HEK293 (cell line): ENCODE data around the gene PTGES3L.

Experiments
- CTCF ChIA-PET: fragments of 350-600 bp; formaldehyde crosslinking; extraction: SDS; loops from one replicate; lab custom pipeline; 2021; ENCODE audit warnings: antibody characterized with exemption; lab: Yijun Ruan, JAX
- POLR2A ChIA-PET: fragments of 300-600 bp; formaldehyde crosslinking; extraction: SDS; loops from one replicate; lab custom pipeline; 2020; ENCODE audit warnings: antibody characterized with exemption, inconsistent platforms; lab: Yijun Ruan, JAX
- H3K27ac ChIP-seq: fragments of 200-500 bp; sonication (Bioruptor generic); 2 replicates; pipeline ENCODE4 v1.5.1; 2014; ENCODE audit warnings: low read depth, low read length, control low read depth, inconsistent platforms; ENCODE audit errors: extremely low read depth
- H3K36me3 ChIP-seq, 2 experiments: fragments of 200-500 bp in 1 of 2; sonication (Bioruptor generic) in 1 of 2; 1 replicate in 1 of 2; 2 replicates in 1 of 2; pipeline ENCODE4 v1.5.1; 2014 to 2017; ENCODE audit warnings: inconsistent platforms in 2 of 2, low read length in 2 of 2; ENCODE audit not compliant: control insufficient read depth in 2 of 2, insufficient read depth in 1 of 2
- H3K4me1 ChIP-seq: fragments of 200-500 bp; sonication (Bioruptor generic); 2 replicates; pipeline ENCODE4 v1.5.1; 2014; ENCODE audit warnings: mild to moderate bottlenecking, low read length, inconsistent platforms; ENCODE audit not compliant: control insufficient read depth, insufficient read depth
- H3K4me3 ChIP-seq: 2 replicates; pipeline ENCODE4 v1.5.1; 2011; ENCODE audit warnings: low read depth, mild to moderate bottlenecking, control low read depth, low read length, moderate library complexity
- H3K9me3 ChIP-seq: fragments of 200-500 bp; sonication (Bioruptor generic); 2 replicates; pipeline ENCODE4 v1.5.1; 2014; ENCODE audit warnings: low read depth, low read length, inconsistent platforms; ENCODE audit not compliant: control insufficient read depth, insufficient read depth
- ATF2 ChIP-seq: fragments of 450-650 bp; formaldehyde crosslinking; IDR thresholded peaks from 2 replicates; pipeline ENCODE4 v1.5.1; 2016; ENCODE audit warnings: missing biosample characterization, missing genetic modification characterization, low read depth
- BCL11A ChIP-seq: fragments of 450-650 bp; formaldehyde crosslinking; IDR thresholded peaks from 2 replicates; pipeline ENCODE4 v1.5.1; 2016; ENCODE audit warnings: low read depth, missing biosample characterization, missing genetic modification characterization
- EGR2 ChIP-seq: fragments of 450-650 bp; formaldehyde crosslinking; IDR thresholded peaks from 2 replicates; pipeline ENCODE4 v1.5.1; 2016; ENCODE audit warnings: low read depth, missing biosample characterization, missing genetic modification characterization
- FEZF1 ChIP-seq: fragments of 450-650 bp; formaldehyde crosslinking; IDR thresholded peaks from 2 replicates; pipeline ENCODE4 v1.5.1; 2016; ENCODE audit warnings: missing biosample characterization, missing genetic modification characterization
- GLIS2 ChIP-seq: fragments of 450-650 bp; formaldehyde crosslinking; IDR thresholded peaks from 2 replicates; pipeline ENCODE4 v1.5.1; 2016; ENCODE audit warnings: missing biosample characterization, missing genetic modification characterization
- HIC1 ChIP-seq: fragments of 450-650 bp; formaldehyde crosslinking; IDR thresholded peaks from 2 replicates; pipeline ENCODE4 v1.5.1; 2016; ENCODE audit warnings: missing biosample characterization, missing genetic modification characterization
- HOXA7 ChIP-seq: sonication (generic); formaldehyde crosslinking; IDR thresholded peaks from 2 replicates; pipeline ENCODE4 v1.8.1; 2022; ENCODE audit warnings: missing genetic modification reagents, borderline replicate concordance
- IKZF3 ChIP-seq: fragments of 450-650 bp; IDR thresholded peaks from 2 replicates; pipeline ENCODE4 v1.5.0; 2018; ENCODE audit warnings: missing biosample characterization, mild to moderate bottlenecking, missing genetic modification characterization, moderate library complexity
- KLF1 ChIP-seq: fragments of 450-650 bp; formaldehyde crosslinking; IDR thresholded peaks from 2 replicates; pipeline ENCODE4 v1.5.1; 2016; ENCODE audit warnings: missing biosample characterization, missing genetic modification characterization
- KLF10 ChIP-seq: fragments of 450-650 bp; IDR thresholded peaks from 2 replicates; pipeline ENCODE4 v1.5.1; 2018; ENCODE audit warnings: missing biosample characterization, mild to moderate bottlenecking, missing genetic modification characterization
- KLF17 ChIP-seq: fragments of 450-650 bp; formaldehyde crosslinking; IDR thresholded peaks from 2 replicates; pipeline ENCODE4 v1.5.1; 2016; ENCODE audit warnings: missing biosample characterization, missing genetic modification characterization
- PBX3 ChIP-seq: sonication (generic); formaldehyde crosslinking; IDR thresholded peaks from 2 replicates; pipeline ENCODE4 v1.8.1; 2022; ENCODE audit warnings: mild to moderate bottlenecking, moderate library complexity, missing genetic modification reagents
- REPIN1 ChIP-seq: fragments of 450-650 bp; formaldehyde crosslinking; IDR thresholded peaks from 2 replicates; pipeline ENCODE4 v1.5.1; 2017; ENCODE audit warnings: missing biosample characterization, missing genetic modification characterization, low read depth
- YY2 ChIP-seq: fragments of 450-650 bp; formaldehyde crosslinking; IDR thresholded peaks from 2 replicates; pipeline ENCODE4 v1.5.1; 2016; ENCODE audit warnings: missing biosample characterization, missing genetic modification characterization
- ZBTB26 ChIP-seq: fragments of 450-650 bp; formaldehyde crosslinking; optimal IDR thresholded peaks from 2 replicates; pipeline ENCODE3; 2016; ENCODE audit warnings: missing biosample characterization, mild to moderate bottlenecking, missing genetic modification characterization
- ZFP3 ChIP-seq: fragments of 450-650 bp; formaldehyde crosslinking; IDR thresholded peaks from 2 replicates; pipeline ENCODE4 v1.5.1; 2016; ENCODE audit warnings: low read depth, missing biosample characterization, missing genetic modification characterization
- ZNF10 ChIP-seq: fragments of 450-650 bp; formaldehyde crosslinking; IDR thresholded peaks from 2 replicates; pipeline ENCODE4 v1.5.1; 2017; ENCODE audit warnings: missing biosample characterization, missing genetic modification characterization
- ZNF155 ChIP-seq: fragments of 450-650 bp; formaldehyde crosslinking; IDR thresholded peaks from 2 replicates; pipeline ENCODE4 v1.5.1; 2016; ENCODE audit warnings: missing biosample characterization, missing genetic modification characterization
- ZNF221 ChIP-seq: fragments of 450-650 bp; formaldehyde crosslinking; IDR thresholded peaks from 2 replicates; pipeline ENCODE4 v1.5.1; 2017; ENCODE audit warnings: missing biosample characterization, missing genetic modification characterization, borderline replicate concordance
- ZNF266 ChIP-seq: fragments of 450-650 bp; formaldehyde crosslinking; IDR thresholded peaks from 2 replicates; pipeline ENCODE4 v1.5.1; 2016; ENCODE audit warnings: missing biosample characterization, missing genetic modification characterization, low read depth
- ZNF302 ChIP-seq: fragments of 450-650 bp; formaldehyde crosslinking; IDR thresholded peaks from 2 replicates; pipeline ENCODE4 v1.5.1; 2016; ENCODE audit warnings: missing biosample characterization, missing genetic modification characterization, low read depth
- ZNF324 ChIP-seq: fragments of 450-650 bp; formaldehyde crosslinking; IDR thresholded peaks from 2 replicates; pipeline ENCODE4 v1.5.1; 2016; ENCODE audit warnings: missing biosample characterization, missing genetic modification characterization
- ZNF350 ChIP-seq: fragments of 450-650 bp; formaldehyde crosslinking; IDR thresholded peaks from 2 replicates; pipeline ENCODE4 v1.5.0; 2017; ENCODE audit warnings: missing biosample characterization, mild to moderate bottlenecking, missing genetic modification characterization
- ZNF354C ChIP-seq: fragments of 450-650 bp; formaldehyde crosslinking; IDR thresholded peaks from 2 replicates; pipeline ENCODE4 v1.5.1; 2016; ENCODE audit warnings: missing biosample characterization, missing genetic modification characterization, low read depth, borderline replicate concordance
- ZNF362 ChIP-seq: fragments of 450-650 bp; formaldehyde crosslinking; IDR thresholded peaks from 2 replicates; pipeline ENCODE4 v1.5.1; 2016; ENCODE audit warnings: missing biosample characterization, missing genetic modification characterization
- ZNF433 ChIP-seq: fragments of 450-650 bp; formaldehyde crosslinking; IDR thresholded peaks from 2 replicates; pipeline ENCODE4 v1.5.1; 2016; ENCODE audit warnings: missing biosample characterization, missing genetic modification characterization, low read depth
- ZNF510 ChIP-seq: fragments of 450-650 bp; formaldehyde crosslinking; IDR thresholded peaks from 2 replicates; pipeline ENCODE4 v1.5.1; 2018; ENCODE audit warnings: mild to moderate bottlenecking, missing genetic modification characterization, missing biosample characterization; ENCODE audit not compliant: insufficient replicate concordance
- ZNF521 ChIP-seq: fragments of 450-650 bp; formaldehyde crosslinking; IDR thresholded peaks from 2 replicates; pipeline ENCODE4 v1.5.1; 2017; ENCODE audit warnings: missing biosample characterization, mild to moderate bottlenecking, missing genetic modification characterization
- ZNF549 ChIP-seq: fragments of 450-650 bp; IDR thresholded peaks from 2 replicates; pipeline ENCODE4 v1.5.1; 2018; ENCODE audit warnings: missing biosample characterization, missing genetic modification characterization, mild to moderate bottlenecking, inconsistent platforms, moderate library complexity
- ZNF830 ChIP-seq: fragments of 450-650 bp; IDR thresholded peaks from 2 replicates; pipeline ENCODE4 v1.5.0; 2018; ENCODE audit warnings: missing biosample characterization, missing genetic modification characterization, low read depth, mild to moderate bottlenecking, moderate library complexity

The PTGES3L gene

GRCh38 chr17:42979511-42980273 is at the start of gene PTGES3L:
PTGES3L (minus strand) TSS chr17:42980080; CDS start chr17:42980053, 27 bp downstream.
- Histone ChIP-seq H3K4me1 (peaks cover 10% of the 10 kb centered on the region), H3K27ac (peak within 1 kb of the TSS; percentile 78), H3K4me3 (peak within 1 kb of the TSS; percentile 85), H3K36me3 (peaks cover 4 to 6% of the 10 kb centered on the region in 2 experiments; a peak in 2 of 3 replicates), H3K9me3 (no peaks in the 10 kb centered on the region)
- ChIA-PET POLR2A (interaction anchor here (2.2 to 4.2 kb wide), 2 partner anchors 14 to 19 kb away, joined by 7 to 26 read pairs; partner anchors contain the start of gene RPL27), CTCF (interaction anchor here (1.1 to 1.4 kb wide), 2 partner anchors 18 to 20 kb away, joined by 3 to 6 read pairs; partner anchors contain the start of gene RPL27)
- no peak for TF ChIP-seq ZNF510 (tag by site-specific recombination)
- no peak for TF ChIP-seq ZNF10 (tag by site-specific recombination)
- TF ChIP-seq ZNF830 (tag by site-specific recombination) = no peak
- no peak for TF ChIP-seq ZNF362 (tag by site-specific recombination)
- no peak for TF ChIP-seq PBX3
- no peak for TF ChIP-seq ZBTB26 (tag by site-specific recombination)
- no peak for TF ChIP-seq ZNF433 (tag by site-specific recombination)
- TF ChIP-seq IKZF3 = peak; percentile 51
- TF ChIP-seq ZNF549 (tag by site-specific recombination) = no peak
- TF ChIP-seq KLF10 (tag by site-specific recombination) = no peak
- no peak for TF ChIP-seq FEZF1 (tag by site-specific recombination)
- TF ChIP-seq ATF2 (tag by site-specific recombination) = no peak
- no peak for TF ChIP-seq ZNF155 (tag by site-specific recombination)
- no peak for TF ChIP-seq ZNF266
- peak; percentile 53; the same call in 1 of the 2 replicates for TF ChIP-seq KLF1 (tag by site-specific recombination)
- TF ChIP-seq BCL11A (tag by site-specific recombination) = no peak
- no peak for TF ChIP-seq YY2 (tag by site-specific recombination)
- TF ChIP-seq ZNF350 = no peak
- TF ChIP-seq ZNF521 (tag by site-specific recombination) = no peak
- TF ChIP-seq ZNF324 (tag by site-specific recombination) = no peak
- no peak for TF ChIP-seq ZNF354C (tag by site-specific recombination)
- peak; percentile 26 for TF ChIP-seq KLF17 (tag by site-specific recombination)
- TF ChIP-seq ZFP3 (tag by site-specific recombination) = no peak
- no peak for TF ChIP-seq HOXA7
- no peak for TF ChIP-seq REPIN1 (tag by site-specific recombination)
- no peak for TF ChIP-seq ZNF302 (tag by site-specific recombination)
- TF ChIP-seq ZNF221 (tag by site-specific recombination) = no peak
- no peak for TF ChIP-seq EGR2 (tag by site-specific recombination)
- peak; percentile 92 for TF ChIP-seq GLIS2
- TF ChIP-seq HIC1 (tag by site-specific recombination) = no peak
